Ascending aorta (tissue), 2 donors: Measurements from ENCODE around the gene DLX6. TPM values are rescaled to one million over a fixed set of nuclear protein-coding genes. Genes with fewer than 3 reads are reported as not detected.

Source experiments
- DNase-seq, 2 donors: peaks; one replicate each; pipeline ENCODE4 v3.0.0-alpha.2; 2019; ENCODE audit warnings: low spot score in 2 of 2
- H3K27ac ChIP-seq, 2 donors: fragments of 200-600 bp; sonication (generic); one replicate each; pipeline ENCODE4 v1.5.1; 2016 to 2017; ENCODE audit warnings: mild to moderate bottlenecking in 1 of 2
- H3K27me3 ChIP-seq: fragments of 200-600 bp; sonication (generic); one replicate; pipeline ENCODE4 v1.5.1; 2017
- H3K36me3 ChIP-seq, 2 donors: fragments of 200-600 bp; sonication (generic); one replicate each; pipeline ENCODE4 v1.5.1; 2016
- H3K4me1 ChIP-seq, 2 donors: fragments of 200-600 bp; sonication (generic); one replicate each; pipeline ENCODE4 v1.5.1; 2016 to 2017; ENCODE audit warnings: mild to moderate bottlenecking in 1 of 2
- H3K4me3 ChIP-seq, 2 donors: fragments of 200-600 bp; sonication (generic); one replicate each; pipeline ENCODE4 v1.5.1; 2016 to 2017; ENCODE audit warnings: mild to moderate bottlenecking in 1 of 2
- H3K9me3 ChIP-seq, 2 donors: fragments of 200-600 bp; sonication (generic); one replicate each; pipeline ENCODE4 v1.5.1; 2016
- CTCF ChIP-seq, 3 experiments: fragments of 200-600 bp in 2 of 3; fragments of 450-650 bp in 1 of 3; sonication (generic) in 2 of 3; IDR thresholded peaks; one replicate each; pipeline ENCODE4 v1.5.1; 2016 to 2019; ENCODE audit warnings: antibody characterized with exemption in 3 of 3, mild to moderate bottlenecking in 1 of 3, moderate library complexity in 1 of 3
- intact Hi-C: fragments of 100-400 bp; cut with DNase I; formaldehyde crosslinking; loops from one replicate; pipeline ENCODE4 v1.15.1; 2023
- total RNA-seq: library from RNA; depleted of rRNA; stranded (reverse); fragments of >200 nt; gene quantifications from one replicate; pipeline ENCODE4 v1.1.0, GENCODE V29; 2016

DLX6 gene
- total RNA-seq, 1 donor from 2014 or later, result not detected

- no peak for TF ChIP-seq CTCF (IDR thresholded peaks at IDR 0.05)
- DNase-seq, result no peak
- H3K27ac ChIP-seq, result no peak overlapping the region
- H3K4me3 ChIP-seq, result no peak overlapping the region
- intact Hi-C loops, result no loop called here
- no peaks in the 10 kb centered on the region for H3K9me3 ChIP-seq
- peaks cover 36% of the 10 kb centered on the region for H3K27me3 ChIP-seq
- peaks cover 0 to 15% of the 10 kb centered on the region in 2 donors for H3K4me1 ChIP-seq
- H3K36me3 ChIP-seq, result no peaks in the 10 kb centered on the region
Observed at GRCh38 chr7:97013845-97014134, 8.4 kb downstream of the DLX6 start.

DNA sequence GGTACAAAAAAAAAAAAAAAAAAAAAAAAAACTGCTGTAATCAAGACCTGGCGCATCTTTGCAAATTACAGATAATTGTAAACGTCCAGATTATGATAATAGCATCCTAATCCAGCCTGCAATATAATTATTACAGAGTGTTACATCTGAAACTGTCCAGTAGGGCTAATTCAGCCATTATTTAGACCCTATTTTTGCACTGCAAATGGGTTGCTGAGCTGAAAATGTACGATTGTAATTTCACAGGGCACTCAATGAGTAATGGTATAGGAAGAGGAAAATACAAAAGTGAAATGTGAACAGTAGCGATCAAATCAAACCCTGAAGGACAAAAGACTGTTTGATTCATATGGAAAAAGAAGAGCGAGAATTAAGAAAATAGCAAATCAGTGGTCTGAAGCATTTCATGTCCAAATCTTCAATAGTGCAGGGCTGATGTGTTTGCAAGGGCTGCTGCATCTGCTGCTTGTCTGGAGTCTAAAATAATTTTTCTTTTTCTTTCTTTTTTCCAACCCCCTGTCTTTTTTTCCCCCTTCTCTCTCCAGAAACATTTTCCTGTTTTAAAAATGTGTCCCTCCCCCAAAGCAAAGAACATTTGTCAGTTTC lies 8.9 kb downstream of the DLX6 start:
- intact Hi-C loops, result no loop called here
- H3K36me3 ChIP-seq, result no peaks in the 10 kb centered on the region
- no peaks in the 10 kb centered on the region for H3K9me3 ChIP-seq
- no peak overlapping the region for H3K27ac ChIP-seq
- peaks cover 36% of the 10 kb centered on the region for H3K27me3 ChIP-seq
- H3K4me3 ChIP-seq, result no peak overlapping the region
- peaks cover 0 to 15% of the 10 kb centered on the region in 2 donors for H3K4me1 ChIP-seq
- no peak for TF ChIP-seq CTCF (IDR thresholded peaks at IDR 0.05)
- DNase-seq, result no peak

DNA sequence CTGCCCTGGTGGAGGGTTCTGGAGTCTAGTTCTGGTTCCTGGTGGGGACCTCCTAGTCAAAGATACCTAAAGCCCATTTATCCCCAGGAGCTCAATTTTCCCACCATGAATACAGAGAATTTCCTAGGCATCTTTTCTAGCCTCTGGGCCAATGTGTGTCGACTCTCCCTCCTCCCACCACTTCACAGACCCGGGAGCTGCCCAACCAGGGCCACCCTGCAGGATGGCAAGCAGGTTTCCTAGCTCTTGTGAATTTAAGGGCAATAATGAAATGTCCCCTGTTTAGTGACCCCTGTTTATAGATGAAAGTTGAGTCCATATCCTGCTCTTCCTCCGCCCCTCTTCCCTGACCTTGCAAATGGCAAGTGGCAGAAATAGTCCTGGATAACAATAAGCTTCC lies 9.9 kb downstream of the DLX6 start:
- Histone ChIP-seq H3K27me3 (peaks cover 31% of the 10 kb centered on the region), H3K4me3 (no peak overlapping the region), H3K36me3 (no peaks in the 10 kb centered on the region), H3K27ac (no peak overlapping the region), H3K4me1 (peaks cover 0 to 15% of the 10 kb centered on the region in 2 donors), H3K9me3 (no peaks in the 10 kb centered on the region)
- no peak for TF ChIP-seq CTCF (IDR thresholded peaks at IDR 0.05)
- no peak for DNase-seq
- intact Hi-C loops, result no loop called here

DNA sequence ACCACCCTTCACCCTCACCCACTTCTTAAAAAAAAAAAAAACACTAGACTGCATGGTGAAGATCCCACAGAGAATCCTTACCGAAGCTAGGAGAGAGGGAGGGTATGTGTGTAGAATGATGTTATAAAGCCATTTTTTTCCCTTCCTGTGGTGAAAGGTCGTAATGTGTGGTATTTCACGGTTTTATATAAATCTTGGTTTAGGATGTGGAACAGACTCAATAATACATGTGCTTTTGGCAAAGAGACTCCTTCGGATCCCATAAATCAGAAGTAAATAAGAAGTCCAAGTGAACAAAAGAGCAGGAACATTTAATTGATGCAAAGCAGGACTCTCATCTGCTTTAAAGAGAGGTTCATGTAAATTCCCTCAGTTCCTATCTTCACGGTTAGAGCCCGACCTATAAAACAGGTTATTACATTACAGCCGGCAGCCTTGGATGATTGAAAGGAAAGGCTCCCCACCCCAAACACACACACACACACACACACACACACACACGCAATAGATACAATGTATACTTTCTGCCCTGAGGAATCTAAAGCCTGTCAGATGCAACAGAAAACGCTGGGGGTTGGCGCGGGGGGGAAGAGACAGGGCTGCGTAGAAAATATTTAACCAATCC lies 10.5 kb downstream of the DLX6 start:
- intact Hi-C loops, result no loop called here
- Histone ChIP-seq H3K4me1 (peaks cover 0 to 15% of the 10 kb centered on the region in 2 donors), H3K36me3 (no peaks in the 10 kb centered on the region), H3K9me3 (no peaks in the 10 kb centered on the region), H3K27ac (no peak overlapping the region), H3K4me3 (peak overlapping the region in 1 of 2 donors; percentile 23), H3K27me3 (peaks cover 34% of the 10 kb centered on the region)
- no peak for TF ChIP-seq CTCF (IDR thresholded peaks at IDR 0.05)
- no peak for DNase-seq

DNA sequence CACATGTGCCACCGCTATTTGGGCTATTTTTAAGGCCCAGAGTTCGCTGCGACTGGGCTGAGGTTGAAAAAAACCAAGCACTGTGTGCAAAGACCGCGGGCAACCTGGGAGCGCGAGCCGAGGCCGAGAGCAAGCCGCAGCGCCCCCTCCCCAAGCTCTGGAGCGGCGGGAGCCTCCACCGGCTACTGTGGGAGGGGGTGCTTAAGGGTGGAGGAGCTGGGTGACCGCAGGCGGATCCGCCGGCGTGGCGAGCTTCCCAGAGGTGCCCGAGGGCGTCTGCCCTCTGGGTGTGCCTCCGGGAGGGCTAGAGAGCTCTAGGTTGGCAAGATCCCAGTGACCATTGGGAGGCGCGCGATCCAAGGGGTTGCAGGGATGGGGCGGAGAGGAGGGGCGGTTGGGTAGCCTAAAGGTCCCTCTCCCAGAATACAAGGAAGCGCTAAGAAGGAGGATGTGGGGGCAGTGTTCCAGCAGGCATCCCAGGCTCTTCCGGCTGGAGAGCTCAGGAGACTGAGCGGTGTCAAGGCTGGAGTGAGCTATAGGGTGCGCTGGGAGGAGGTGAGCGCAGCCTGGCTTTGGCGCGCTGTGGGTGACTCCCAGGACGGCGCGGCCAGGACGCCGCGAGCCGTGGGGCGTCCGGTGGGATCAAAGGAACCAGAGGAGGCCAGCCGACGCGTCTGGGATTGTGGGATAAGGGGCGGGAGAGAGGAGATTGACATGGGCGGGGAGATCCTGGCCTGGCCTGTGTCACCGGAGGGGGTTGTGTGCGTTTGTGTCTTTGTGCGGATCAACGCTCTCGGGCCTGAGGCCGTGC lies 11.2 kb downstream of the DLX6 start:
- DNase-seq, result no peak
- H3K4me3 ChIP-seq, result peak overlapping the region; percentile 7 to 23
- intact Hi-C loops, result no loop called here

More for the DNA sequence above, 11.2 kb downstream of the DLX6 start:
- H3K9me3 ChIP-seq, result no peaks in the 10 kb centered on the region
- H3K4me1 ChIP-seq, result peaks cover 0 to 15% of the 10 kb centered on the region in 2 donors
- no peak overlapping the region for H3K27ac ChIP-seq
- peaks cover 35% of the 10 kb centered on the region for H3K27me3 ChIP-seq
- H3K36me3 ChIP-seq, result no peaks in the 10 kb centered on the region
- no peak for TF ChIP-seq CTCF (IDR thresholded peaks at IDR 0.05)
